ENCODE results near the gene GPC5.

GPC5 gene

GRCh38 chr13:91934354-91934753, 535.9 kb downstream of the GPC5 start:
- no peak for DNase-seq (ENCODE audit: low read depth)
- no peaks in the 10 kb centered on the region for H3K4me1 ChIP-seq (ENCODE audit: control insufficient read depth, insufficient read depth, low read length)
- H3K36me3 ChIP-seq (ENCODE audit: control insufficient read depth, insufficient read depth, low read length, severe bottlenecking), result no peaks in the 10 kb centered on the region
- no peak overlapping the region for H3K9ac ChIP-seq (ENCODE audit: low read length)
- no peaks in the 10 kb centered on the region for H3K27me3 ChIP-seq (replicated peaks; ENCODE audit: control insufficient read depth, insufficient read depth, low read length)
- no peak overlapping the region for H3K4me3 ChIP-seq (ENCODE audit: low read length)
- H3K9me3 ChIP-seq (ENCODE audit: control insufficient read depth, low read length), result peaks cover 13% of the 10 kb centered on the region

- H3K9ac ChIP-seq (ENCODE audit: low read length), result no peak overlapping the region
- H3K9me3 ChIP-seq (ENCODE audit: control insufficient read depth, low read length), result no peaks in the 10 kb centered on the region
- peaks cover 6% of the 10 kb centered on the region for H3K27me3 ChIP-seq (replicated peaks; ENCODE audit: control insufficient read depth, insufficient read depth, low read length)
- no peaks in the 10 kb centered on the region for H3K4me1 ChIP-seq (ENCODE audit: control insufficient read depth, insufficient read depth, low read length)
- DNase-seq (ENCODE audit: low read depth), result peak; percentile 7
- H3K36me3 ChIP-seq (ENCODE audit: control insufficient read depth, insufficient read depth, low read length, severe bottlenecking), result no peaks in the 10 kb centered on the region
- no peak overlapping the region for H3K4me3 ChIP-seq (ENCODE audit: low read length)
Measured at GRCh38 chr13:91946498-91947070, 548.2 kb downstream of the GPC5 start.

GRCh38 chr13:91948736-91949135, 550.3 kb downstream of the GPC5 start:
- H3K4me3 ChIP-seq (ENCODE audit: low read length), result no peak overlapping the region
- H3K9ac ChIP-seq (ENCODE audit: low read length), result no peak overlapping the region
- DNase-seq (ENCODE audit: low read depth), result no peak
- no peaks in the 10 kb centered on the region for H3K4me1 ChIP-seq (ENCODE audit: control insufficient read depth, insufficient read depth, low read length)
- H3K27me3 ChIP-seq (replicated peaks; ENCODE audit: control insufficient read depth, insufficient read depth, low read length), result peaks cover 6% of the 10 kb centered on the region
- H3K36me3 ChIP-seq (ENCODE audit: control insufficient read depth, insufficient read depth, low read length, severe bottlenecking), result no peaks in the 10 kb centered on the region
- H3K9me3 ChIP-seq (ENCODE audit: control insufficient read depth, low read length), result no peaks in the 10 kb centered on the region

- Histone ChIP-seq H3K36me3 (ENCODE audit: control insufficient read depth, insufficient read depth, low read length, severe bottlenecking) (no peaks in the 10 kb centered on the region), H3K9ac (ENCODE audit: low read length) (no peak overlapping the region)
Measured at GRCh38 chr13:91950803-91951202, 552.4 kb downstream of the GPC5 start.

GRCh38 chr13:91955546-91956355, 557.3 kb downstream of the GPC5 start:
- H3K9ac ChIP-seq (ENCODE audit: low read length), result no peak overlapping the region
- H3K4me1 ChIP-seq (ENCODE audit: control insufficient read depth, insufficient read depth, low read length), result no peaks in the 10 kb centered on the region
- peaks cover 7% of the 10 kb centered on the region for H3K9me3 ChIP-seq (ENCODE audit: control insufficient read depth, low read length)
- no peak overlapping the region for H3K4me3 ChIP-seq (ENCODE audit: low read length)
- DNase-seq (ENCODE audit: low read depth), result no peak
- H3K36me3 ChIP-seq (ENCODE audit: control insufficient read depth, insufficient read depth, low read length, severe bottlenecking), result no peaks in the 10 kb centered on the region
- no peaks in the 10 kb centered on the region for H3K27me3 ChIP-seq (replicated peaks; ENCODE audit: control insufficient read depth, insufficient read depth, low read length)

More at GRCh38 chr13:91950803-91951202, 552.4 kb downstream of the GPC5 start:
- H3K9me3 ChIP-seq (ENCODE audit: control insufficient read depth, low read length), result no peaks in the 10 kb centered on the region
- DNase-seq (ENCODE audit: low read depth), result no peak
- H3K4me1 ChIP-seq (ENCODE audit: control insufficient read depth, insufficient read depth, low read length), result no peaks in the 10 kb centered on the region
- H3K4me3 ChIP-seq (ENCODE audit: low read length), result no peak overlapping the region
- peaks cover 3% of the 10 kb centered on the region for H3K27me3 ChIP-seq (replicated peaks; ENCODE audit: control insufficient read depth, insufficient read depth, low read length)

GRCh38 chr13:91960947-91961346, 562.5 kb downstream of the GPC5 start:
- no peaks in the 10 kb centered on the region for H3K27me3 ChIP-seq (replicated peaks; ENCODE audit: control insufficient read depth, insufficient read depth, low read length)
- DNase-seq (ENCODE audit: low read depth), result no peak
- H3K4me3 ChIP-seq (ENCODE audit: low read length), result no peak overlapping the region

GRCh38 chr13:91962946-91963345, 564.5 kb downstream of the GPC5 start:
- Histone ChIP-seq H3K4me1 (ENCODE audit: control insufficient read depth, insufficient read depth, low read length) (no peaks in the 10 kb centered on the region), H3K9ac (ENCODE audit: low read length) (no peak overlapping the region), H3K9me3 (ENCODE audit: control insufficient read depth, low read length) (peaks cover 34% of the 10 kb centered on the region), H3K36me3 (ENCODE audit: control insufficient read depth, insufficient read depth, low read length, severe bottlenecking) (no peaks in the 10 kb centered on the region), H3K27me3 (replicated peaks; ENCODE audit: control insufficient read depth, insufficient read depth, low read length) (no peaks in the 10 kb centered on the region), H3K4me3 (ENCODE audit: low read length) (no peak overlapping the region)
- no peak for DNase-seq (ENCODE audit: low read depth)

More at GRCh38 chr13:91960947-91961346, 562.5 kb downstream of the GPC5 start:
- peaks cover 34% of the 10 kb centered on the region for H3K9me3 ChIP-seq (ENCODE audit: control insufficient read depth, low read length)
- H3K4me1 ChIP-seq (ENCODE audit: control insufficient read depth, insufficient read depth, low read length), result no peaks in the 10 kb centered on the region
- H3K36me3 ChIP-seq (ENCODE audit: control insufficient read depth, insufficient read depth, low read length, severe bottlenecking), result no peaks in the 10 kb centered on the region
- no peak overlapping the region for H3K9ac ChIP-seq (ENCODE audit: low read length)

GRCh38 chr13:91965511-91965910, 567.1 kb downstream of the GPC5 start:
- Histone ChIP-seq H3K9me3 (ENCODE audit: control insufficient read depth, low read length) (peaks cover 28% of the 10 kb centered on the region), H3K27me3 (replicated peaks; ENCODE audit: control insufficient read depth, insufficient read depth, low read length) (no peaks in the 10 kb centered on the region), H3K36me3 (ENCODE audit: control insufficient read depth, insufficient read depth, low read length, severe bottlenecking) (no peaks in the 10 kb centered on the region), H3K4me1 (ENCODE audit: control insufficient read depth, insufficient read depth, low read length) (no peaks in the 10 kb centered on the region), H3K9ac (ENCODE audit: low read length) (no peak overlapping the region), H3K4me3 (ENCODE audit: low read length) (no peak overlapping the region)
- DNase-seq (ENCODE audit: low read depth), result no peak

GRCh38 chr13:91978571-91978970, 580.1 kb downstream of the GPC5 start:
- H3K4me3 ChIP-seq (ENCODE audit: low read length), result no peak overlapping the region
- H3K9me3 ChIP-seq (ENCODE audit: control insufficient read depth, low read length), result no peaks in the 10 kb centered on the region
- H3K27me3 ChIP-seq (replicated peaks; ENCODE audit: control insufficient read depth, insufficient read depth, low read length), result no peaks in the 10 kb centered on the region
- no peaks in the 10 kb centered on the region for H3K4me1 ChIP-seq (ENCODE audit: control insufficient read depth, insufficient read depth, low read length)
- DNase-seq (ENCODE audit: low read depth), result no peak
- H3K9ac ChIP-seq (ENCODE audit: low read length), result no peak overlapping the region
- no peaks in the 10 kb centered on the region for H3K36me3 ChIP-seq (ENCODE audit: control insufficient read depth, insufficient read depth, low read length, severe bottlenecking)

- no peak overlapping the region for H3K9ac ChIP-seq (ENCODE audit: low read length)
- H3K9me3 ChIP-seq (ENCODE audit: control insufficient read depth, low read length), result no peaks in the 10 kb centered on the region
- H3K36me3 ChIP-seq (ENCODE audit: control insufficient read depth, insufficient read depth, low read length, severe bottlenecking), result no peaks in the 10 kb centered on the region
- no peaks in the 10 kb centered on the region for H3K27me3 ChIP-seq (replicated peaks; ENCODE audit: control insufficient read depth, insufficient read depth, low read length)
- H3K4me3 ChIP-seq (ENCODE audit: low read length), result no peak overlapping the region
- no peaks in the 10 kb centered on the region for H3K4me1 ChIP-seq (ENCODE audit: control insufficient read depth, insufficient read depth, low read length)
- no peak for DNase-seq (ENCODE audit: low read depth)
Measured at GRCh38 chr13:91986761-91987483, 588.5 kb downstream of the GPC5 start.

- H3K4me3 ChIP-seq (ENCODE audit: low read length), result no peak overlapping the region
- no peaks in the 10 kb centered on the region for H3K9me3 ChIP-seq (ENCODE audit: control insufficient read depth, low read length)
- H3K4me1 ChIP-seq (ENCODE audit: control insufficient read depth, insufficient read depth, low read length), result no peaks in the 10 kb centered on the region
- no peak overlapping the region for H3K9ac ChIP-seq (ENCODE audit: low read length)
- no peaks in the 10 kb centered on the region for H3K36me3 ChIP-seq (ENCODE audit: control insufficient read depth, insufficient read depth, low read length, severe bottlenecking)
- no peak for DNase-seq (ENCODE audit: low read depth)
- H3K27me3 ChIP-seq (replicated peaks; ENCODE audit: control insufficient read depth, insufficient read depth, low read length), result no peaks in the 10 kb centered on the region
Measured at GRCh38 chr13:91988331-91988730, 589.9 kb downstream of the GPC5 start.

Data from adipocyte (in vitro differentiated cells).